Neural progenitor cell (in vitro differentiated cells): ENCODE measurements around the gene EPHB1. TPM values are rescaled to one million over a fixed set of nuclear protein-coding genes. Genes with fewer than 3 reads are reported as not detected.

ENCODE experiments used
- DNase-seq: peaks from one replicate; pipeline ENCODE4 v3.0.0-alpha.2; 2016; ENCODE audit warnings: low spot score
- H2AFZ ChIP-seq: fragments of 200-600 bp; sonication (generic); replicated peaks from 2 replicates; pipeline ENCODE4 v1.6.1; 2016; ENCODE audit warnings: antibody characterized with exemption
- H3F3A ChIP-seq: fragments of 200-600 bp; sonication (generic); 2 replicates; pipeline ENCODE4 v1.6.1; 2016; ENCODE audit warnings: antibody characterized with exemption, low read depth
- H3K27ac ChIP-seq: fragments of 200-600 bp; sonication (generic); 2 replicates; pipeline ENCODE4 v1.5.1; 2016; ENCODE audit warnings: mild to moderate bottlenecking
- H3K27me3 ChIP-seq: fragments of 200-600 bp; sonication (generic); 2 replicates; pipeline ENCODE4 v1.6.1; 2016; ENCODE audit warnings: mild to moderate bottlenecking, moderate library complexity
- H3K36me3 ChIP-seq: fragments of 200-600 bp; sonication (generic); 2 replicates; pipeline ENCODE4 v1.5.1; 2016
- H3K4me1 ChIP-seq: fragments of 200-600 bp; sonication (generic); 2 replicates; pipeline ENCODE4 v1.6.1; 2016; ENCODE audit warnings: mixed run types
- H3K4me2 ChIP-seq: fragments of 200-600 bp; sonication (generic); 2 replicates; pipeline ENCODE4 v1.6.1; 2016
- H3K4me3 ChIP-seq: fragments of 200-600 bp; sonication (generic); 2 replicates; pipeline ENCODE4 v1.5.1; 2016
- H3K79me2 ChIP-seq: fragments of 200-600 bp; sonication (generic); 2 replicates; pipeline ENCODE4 v1.6.1; 2016; ENCODE audit warnings: low read depth
- H3K9ac ChIP-seq: fragments of 200-600 bp; sonication (generic); 2 replicates; pipeline ENCODE4 v1.6.1; 2016
- H3K9me3 ChIP-seq: fragments of 200-600 bp; sonication (generic); 2 replicates; pipeline ENCODE4 v1.5.1; 2016; ENCODE audit warnings: low read depth
- H4K20me1 ChIP-seq: fragments of 200-600 bp; sonication (generic); 2 replicates; pipeline ENCODE4 v1.6.1; 2016; ENCODE audit warnings: low read depth
- H3K27ac Mint-ChIP-seq: 3 replicates; pipeline ENCODE4 v1.8.0; 2021; ENCODE audit warnings: mixed read lengths
- H3K27me3 Mint-ChIP-seq: 2 replicates; pipeline ENCODE4 v1.8.0; 2022; ENCODE audit warnings: low read depth, mild to moderate bottlenecking, inconsistent platforms, moderate library complexity, mixed read lengths; ENCODE audit not compliant: insufficient read depth
- H3K36me3 Mint-ChIP-seq: 3 replicates; pipeline ENCODE4 v1.8.0; 2021; ENCODE audit warnings: mixed read lengths
- H3K4me1 Mint-ChIP-seq: 3 replicates; pipeline ENCODE4 v1.8.0; 2021; ENCODE audit warnings: mixed read lengths
- H3K4me3 Mint-ChIP-seq: 3 replicates; pipeline ENCODE4 v1.8.0; 2021; ENCODE audit warnings: mild to moderate bottlenecking, moderate library complexity, mixed read lengths
- H3K9me3 Mint-ChIP-seq: 3 replicates; pipeline ENCODE4 v1.8.0; 2020; ENCODE audit warnings: mixed read lengths
- CTCF ChIP-seq: fragments of 200-600 bp; sonication (generic); IDR thresholded peaks from 2 replicates; pipeline ENCODE4 v1.5.1; 2017; ENCODE audit warnings: antibody characterized with exemption, mild to moderate bottlenecking
- EZH2 ChIP-seq: fragments of 200-600 bp; sonication (generic); IDR thresholded peaks from 2 replicates; pipeline ENCODE4 v1.6.1; 2017; ENCODE audit warnings: antibody characterized with exemption, mild to moderate bottlenecking, moderate library complexity
- EZH2phosphoT487 ChIP-seq: fragments of 200-600 bp; sonication (generic); IDR thresholded peaks from 2 replicates; pipeline ENCODE4 v1.6.1; 2017; ENCODE audit warnings: antibody characterized with exemption
- total RNA-seq: library from RNA; depleted of rRNA; stranded (reverse); fragments of >200 nt; gene quantifications from 2 replicates; pipeline ENCODE4 v1.2.3, GENCODE V29; 2015; ENCODE audit warnings: low replicate concordance

The EPHB1 gene
- total RNA-seq, 1 donor from 2014 or later, result 9.1 TPM

- no peaks in the 10 kb centered on the region for H3K9me3 ChIP-seq
- no peaks in the 10 kb centered on the region for H3K79me2 ChIP-seq
- H3K4me3 ChIP-seq, result no peak overlapping the region
- no peak for TF ChIP-seq CTCF
- no peak for TF ChIP-seq EZH2
- no peak for TF ChIP-seq EZH2phosphoT487
- Mint-ChIP-seq H3K27me3 (peaks cover 6% of the 10 kb centered on the region), H3K9me3 (no peaks in the 10 kb centered on the region), H3K4me1 (no peaks in the 10 kb centered on the region), H3K27ac (no peak overlapping the region), H3K4me3 (no peak overlapping the region), H3K36me3 (no peaks in the 10 kb centered on the region)
- no peak overlapping the region for H2AFZ ChIP-seq
- H3K36me3 ChIP-seq, result no peaks in the 10 kb centered on the region
- DNase-seq, result no peak
- no peaks in the 10 kb centered on the region for H4K20me1 ChIP-seq
- H3K27me3 ChIP-seq, result peaks cover 10% of the 10 kb centered on the region
- no peak overlapping the region for H3K27ac ChIP-seq
- H3K9ac ChIP-seq, result no peak overlapping the region
- H3K4me1 ChIP-seq, result no peaks in the 10 kb centered on the region
- H3F3A ChIP-seq, result no peaks in the 10 kb centered on the region
- H3K4me2 ChIP-seq, result no peak overlapping the region
These were observed 37.5 kb upstream of the EPHB1 start for GRCh38 chr3:134757549-134758069.

GRCh38 chr3:134761213-134761612, 33.8 kb upstream of the EPHB1 start:
- peaks cover 2% of the 10 kb centered on the region for H3K27me3 Mint-ChIP-seq
- H3K4me3 Mint-ChIP-seq, result no peak overlapping the region
- Histone ChIP-seq H4K20me1 (no peaks in the 10 kb centered on the region), H3K79me2 (no peaks in the 10 kb centered on the region), H3K27ac (no peak overlapping the region), H3K27me3 (peaks cover under 1% of the 10 kb centered on the region), H3K4me1 (no peaks in the 10 kb centered on the region), H3K9me3 (no peaks in the 10 kb centered on the region), H2AFZ (no peak overlapping the region), H3K4me2 (no peak overlapping the region), H3F3A (no peaks in the 10 kb centered on the region), H3K9ac (no peak overlapping the region), H3K4me3 (no peak overlapping the region), H3K36me3 (no peaks in the 10 kb centered on the region)
- H3K27ac Mint-ChIP-seq, result no peak overlapping the region
- DNase-seq, result no peak
- no peak for TF ChIP-seq CTCF
- TF ChIP-seq EZH2, result no peak
- no peak for TF ChIP-seq EZH2phosphoT487
- H3K9me3 Mint-ChIP-seq, result no peaks in the 10 kb centered on the region
- H3K36me3 Mint-ChIP-seq, result no peaks in the 10 kb centered on the region
- H3K4me1 Mint-ChIP-seq, result no peaks in the 10 kb centered on the region

- Mint-ChIP-seq H3K36me3 (no peaks in the 10 kb centered on the region), H3K4me3 (no peak overlapping the region), H3K27me3 (peaks cover 2% of the 10 kb centered on the region), H3K4me1 (no peaks in the 10 kb centered on the region), H3K27ac (no peak overlapping the region), H3K9me3 (no peaks in the 10 kb centered on the region)
- no peak overlapping the region for H3K27ac ChIP-seq
- no peak overlapping the region for H3K4me3 ChIP-seq
- no peak overlapping the region for H3K4me2 ChIP-seq
- H2AFZ ChIP-seq, result no peak overlapping the region
- H3K9me3 ChIP-seq, result no peaks in the 10 kb centered on the region
- H3K4me1 ChIP-seq, result no peaks in the 10 kb centered on the region
- no peak overlapping the region for H3K9ac ChIP-seq
- H4K20me1 ChIP-seq, result no peaks in the 10 kb centered on the region
- no peak for TF ChIP-seq EZH2phosphoT487
- no peak for TF ChIP-seq EZH2
- no peak for TF ChIP-seq CTCF
- no peaks in the 10 kb centered on the region for H3K27me3 ChIP-seq
- DNase-seq, result no peak
- no peaks in the 10 kb centered on the region for H3K36me3 ChIP-seq
- no peaks in the 10 kb centered on the region for H3K79me2 ChIP-seq
- no peaks in the 10 kb centered on the region for H3F3A ChIP-seq
These were observed 33.0 kb upstream of the EPHB1 start for GRCh38 chr3:134762016-134762415.
